Gastroesophageal sphincter (tissue), 3 donors: Measurements from ENCODE around the gene CNTNAP2.

Experiments used
- CTCF ChIP-seq, 4 experiments: fragments of 200-600 bp in 2 of 4; fragments of 450-650 bp in 2 of 4; sonication (generic) in 1 of 4; IDR thresholded peaks; one replicate each; pipeline ENCODE4 v1.5.1; 2017 to 2019; ENCODE audit warnings: antibody characterized with exemption in 4 of 4, mild to moderate bottlenecking in 2 of 4, moderate library complexity in 2 of 4
- EP300 ChIP-seq: sonication (generic); formaldehyde crosslinking; IDR thresholded peaks from one replicate; pipeline ENCODE4 v1.6.1; 2017; ENCODE audit warnings: antibody characterized with exemption, mild to moderate bottlenecking
- POLR2A ChIP-seq, 2 donors: fragments of 450-650 bp; IDR thresholded peaks; one replicate each; pipeline ENCODE4 v1.6.1; 2017; ENCODE audit warnings: antibody characterized with exemption in 2 of 2, mild to moderate bottlenecking in 2 of 2, moderate library complexity in 1 of 2

DNA sequence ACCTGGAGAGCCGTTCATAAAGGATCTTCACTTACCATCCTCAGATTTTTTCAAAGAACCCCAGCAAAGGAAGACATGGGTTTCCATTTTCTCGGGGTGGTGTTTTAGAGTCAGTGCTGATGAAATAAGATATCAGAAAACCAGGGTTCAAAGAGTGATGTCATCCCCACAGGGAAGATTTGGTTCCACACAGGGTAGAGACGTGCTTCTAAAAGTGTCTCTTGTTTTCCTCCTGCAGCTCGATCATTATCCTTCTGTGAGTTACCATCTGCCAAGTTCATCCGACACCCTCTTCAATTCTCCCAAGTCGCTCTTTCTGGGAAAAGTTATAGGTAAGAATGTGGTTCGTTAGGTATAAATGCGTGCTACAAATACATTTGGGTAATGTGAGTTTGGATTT lies 2150.2 kb downstream of the CNTNAP2 start:
- no peak for TF ChIP-seq CTCF (IDR thresholded peaks at IDR 0.05)
- TF ChIP-seq POLR2A (IDR thresholded peaks at IDR 0.05) = no peak
- no peak for TF ChIP-seq EP300
